Endothelial cell of umbilical vein (primary cell): Measurements from ENCODE around the gene PRKG1.

ENCODE experiments used
- GATA2 ChIP-seq: IDR thresholded peaks from 2 replicates; pipeline ENCODE4 v1.7.0; 2011; ENCODE audit warnings: low read depth, mild to moderate bottlenecking, moderate library complexity, mixed read lengths, low read length; ENCODE audit not compliant: insufficient read length, insufficient read depth
- POLR2A ChIP-seq: IDR thresholded peaks from 2 replicates; pipeline ENCODE4 v1.6.1; 2012; ENCODE audit warnings: low read depth, mild to moderate bottlenecking, control low read depth, low read length
- TF ChIP-seq, protein P1 (sequence below), 2 donors: IDR thresholded peaks; 1 replicate in 1 of 2; 2 replicates in 1 of 2; pipeline ENCODE4 v1.5.1; 2011; ENCODE audit warnings: low read length in 2 of 2, mild to moderate bottlenecking in 2 of 2, moderate library complexity in 2 of 2, control low read depth in 1 of 2, inconsistent platforms in 1 of 2, low read depth in 1 of 2; ENCODE audit not compliant: insufficient read depth in 1 of 2; ENCODE audit errors: extremely low read depth in 1 of 2
- TF ChIP-seq, protein P2 (sequence below): IDR thresholded peaks from 2 replicates; pipeline ENCODE4 v1.6.1; 2011; ENCODE audit not compliant: insufficient read depth, insufficient read length

GRCh38 chr10:51139176-51139575 lies 64.9 kb downstream of the PRKG1 start:
- TF ChIP-seq POLR2A (no peak), GATA2 (no peak)
- TF ChIP-seq, protein P1, sequence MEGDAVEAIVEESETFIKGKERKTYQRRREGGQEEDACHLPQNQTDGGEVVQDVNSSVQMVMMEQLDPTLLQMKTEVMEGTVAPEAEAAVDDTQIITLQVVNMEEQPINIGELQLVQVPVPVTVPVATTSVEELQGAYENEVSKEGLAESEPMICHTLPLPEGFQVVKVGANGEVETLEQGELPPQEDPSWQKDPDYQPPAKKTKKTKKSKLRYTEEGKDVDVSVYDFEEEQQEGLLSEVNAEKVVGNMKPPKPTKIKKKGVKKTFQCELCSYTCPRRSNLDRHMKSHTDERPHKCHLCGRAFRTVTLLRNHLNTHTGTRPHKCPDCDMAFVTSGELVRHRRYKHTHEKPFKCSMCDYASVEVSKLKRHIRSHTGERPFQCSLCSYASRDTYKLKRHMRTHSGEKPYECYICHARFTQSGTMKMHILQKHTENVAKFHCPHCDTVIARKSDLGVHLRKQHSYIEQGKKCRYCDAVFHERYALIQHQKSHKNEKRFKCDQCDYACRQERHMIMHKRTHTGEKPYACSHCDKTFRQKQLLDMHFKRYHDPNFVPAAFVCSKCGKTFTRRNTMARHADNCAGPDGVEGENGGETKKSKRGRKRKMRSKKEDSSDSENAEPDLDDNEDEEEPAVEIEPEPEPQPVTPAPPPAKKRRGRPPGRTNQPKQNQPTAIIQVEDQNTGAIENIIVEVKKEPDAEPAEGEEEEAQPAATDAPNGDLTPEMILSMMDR (IDR thresholded peaks at IDR 0.05; ENCODE audit: extremely low read depth in 1 of 2, insufficient read depth in 1 of 2, low read depth in 1 of 2, low read length in 2 of 2) = no peak
- TF ChIP-seq, protein P2, sequence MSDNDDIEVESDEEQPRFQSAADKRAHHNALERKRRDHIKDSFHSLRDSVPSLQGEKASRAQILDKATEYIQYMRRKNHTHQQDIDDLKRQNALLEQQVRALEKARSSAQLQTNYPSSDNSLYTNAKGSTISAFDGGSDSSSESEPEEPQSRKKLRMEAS = no peak
